Osteoblast (primary cell): ENCODE results near the gene NPLOC4. TPM values are rescaled to one million over a fixed set of nuclear protein-coding genes. Genes with fewer than 3 reads are reported as not detected.

ENCODE experiments used
- DNase-seq: peaks from one replicate; pipeline ENCODE4 v3.0.0; 2011; ENCODE audit warnings: low spot score, mixed read lengths; ENCODE audit not compliant: insufficient read length; ENCODE audit errors: missing footprints
- H2AFZ ChIP-seq: 2 replicates; pipeline ENCODE4 v1.6.0; 2011; ENCODE audit warnings: mild to moderate bottlenecking, low read length
- H3K27ac ChIP-seq: 2 replicates; pipeline ENCODE4 v1.5.1; 2011; ENCODE audit warnings: mild to moderate bottlenecking, low read depth, low read length, moderate library complexity
- H3K27me3 ChIP-seq: 2 replicates; pipeline ENCODE4 v1.6.0; 2012; ENCODE audit warnings: mild to moderate bottlenecking, control low read depth, inconsistent platforms, low read length, moderate library complexity; ENCODE audit not compliant: insufficient read depth
- H3K36me3 ChIP-seq: 2 replicates; pipeline ENCODE4 v1.5.1; 2011; ENCODE audit warnings: mild to moderate bottlenecking, low read length, control low read depth, moderate library complexity; ENCODE audit not compliant: insufficient read depth
- H3K4me1 ChIP-seq: 2 replicates; pipeline ENCODE4 v1.5.1; 2011; ENCODE audit warnings: mild to moderate bottlenecking, low read length, control low read depth, moderate library complexity; ENCODE audit not compliant: insufficient read depth
- H3K4me2 ChIP-seq: 2 replicates; pipeline ENCODE4 v1.6.0; 2011; ENCODE audit warnings: mild to moderate bottlenecking, low read length; ENCODE audit not compliant: insufficient read depth
- H3K4me3 ChIP-seq: fragments of 200-600 bp; sonication (generic); 3 replicates; pipeline ENCODE4 v1.5.1; 2012; ENCODE audit warnings: mild to moderate bottlenecking, low read length, inconsistent platforms; ENCODE audit not compliant: insufficient read depth
- H3K79me2 ChIP-seq: 2 replicates; pipeline ENCODE4 v1.6.0; 2012; ENCODE audit warnings: mild to moderate bottlenecking, low read length, control low read depth, inconsistent platforms; ENCODE audit not compliant: insufficient read depth
- H3K9me3 ChIP-seq: 2 replicates; pipeline ENCODE4 v1.5.1; 2011; ENCODE audit warnings: low read depth, low read length, control low read depth
- H4K20me1 ChIP-seq: 2 replicates; pipeline ENCODE4 v1.6.0; 2012; ENCODE audit warnings: mild to moderate bottlenecking, low read length, control low read depth; ENCODE audit not compliant: insufficient read depth
- CTCF ChIP-seq: IDR thresholded peaks from 2 replicates; pipeline ENCODE4 v1.5.1; 2011; ENCODE audit warnings: mild to moderate bottlenecking, low read depth, low read length, moderate library complexity; ENCODE audit errors: extremely low read depth
- total RNA-seq: library from RNA; depleted of rRNA; stranded (reverse); fragments of >200 nt; gene quantifications from 2 replicates; pipeline ENCODE4 v1.2.3, GENCODE V29; 2012

The NPLOC4 gene
- total RNA-seq, 1 donor, result 118 TPM

- Histone ChIP-seq H3K36me3 (peaks cover 39% of the 10 kb centered on the region), H2AFZ (no peak within 1 kb of the TSS), H3K27ac (peak within 1 kb of the TSS; percentile 63), H3K9me3 (no peaks in the 10 kb centered on the region), H3K4me3 (peak within 1 kb of the TSS; percentile 96), H3K27me3 (no peaks in the 10 kb centered on the region), H3K79me2 (peaks cover 73% of the 10 kb centered on the region), H3K4me2 (peak within 1 kb of the TSS; percentile 99), H4K20me1 (peaks cover 54% of the 10 kb centered on the region), H3K4me1 (peaks cover 31% of the 10 kb centered on the region)
- peak; percentile 100 for DNase-seq
- TF ChIP-seq CTCF, result no peak
Measured at GRCh38 chr17:81512562-81513371, 124.1 kb downstream of the NPLOC4 start, which contains the start of gene ACTG1. TSS of gene ACTG1 (minus strand) at chr17:81512799. CDS start at chr17:81512354, 445 bp downstream.

- Histone ChIP-seq H4K20me1 (peaks cover 52% of the 10 kb centered on the region), H3K27me3 (no peaks in the 10 kb centered on the region), H2AFZ (no peak overlapping the region), H3K27ac (peak overlapping the region; percentile 58), H3K4me2 (peak overlapping the region; percentile 99), H3K4me1 (peaks cover 24% of the 10 kb centered on the region), H3K79me2 (peaks cover 66% of the 10 kb centered on the region), H3K36me3 (peaks cover 39% of the 10 kb centered on the region), H3K4me3 (peak overlapping the region; percentile 96), H3K9me3 (no peaks in the 10 kb centered on the region)
- no peak for TF ChIP-seq CTCF
- DNase-seq, result peak; percentile 91
Measured at GRCh38 chr17:81511804-81512561, 124.9 kb downstream of the NPLOC4 start.

- H2AFZ ChIP-seq, result no peak overlapping the region
- DNase-seq, result no peak
- no peaks in the 10 kb centered on the region for H3K27me3 ChIP-seq
- peaks cover 49% of the 10 kb centered on the region for H4K20me1 ChIP-seq
- TF ChIP-seq CTCF, result no peak
- peaks cover 39% of the 10 kb centered on the region for H3K36me3 ChIP-seq
- H3K9me3 ChIP-seq, result no peaks in the 10 kb centered on the region
- H3K4me2 ChIP-seq, result peak overlapping the region; percentile 99
- peak overlapping the region; percentile 58 for H3K27ac ChIP-seq
- peaks cover 19% of the 10 kb centered on the region for H3K4me1 ChIP-seq
- peaks cover 61% of the 10 kb centered on the region for H3K79me2 ChIP-seq
- H3K4me3 ChIP-seq, result peak overlapping the region; percentile 96
Measured at GRCh38 chr17:81511554-81511803, 125.4 kb downstream of the NPLOC4 start.
